GM12891 (cell line): ENCODE measurements around the gene FLT4.

ENCODE experiments used
- PAX5 ChIP-seq: IDR thresholded peaks from 2 replicates; pipeline ENCODE4 v1.6.1; 2011; ENCODE audit warnings: low read length, moderate library complexity, mild to moderate bottlenecking; ENCODE audit not compliant: insufficient read depth, severe bottlenecking
- POLR2A ChIP-seq: IDR thresholded peaks from 2 replicates; pipeline ENCODE4 v1.6.1; 2011; ENCODE audit warnings: low read depth, low read length, control low read depth
- POLR2AphosphoS5 ChIP-seq: IDR thresholded peaks from 2 replicates; pipeline ENCODE4 v1.6.1; 2011; ENCODE audit warnings: low read depth, low read length, control low read depth
- POU2F2 ChIP-seq: IDR thresholded peaks from 2 replicates; pipeline ENCODE4 v1.6.1; 2011; ENCODE audit warnings: low read depth, mild to moderate bottlenecking, control low read depth, low read length, moderate library complexity
- SPI1 ChIP-seq: IDR thresholded peaks from 2 replicates; pipeline ENCODE4 v1.6.1; 2011; ENCODE audit warnings: low read depth, low read length, control low read depth
- TAF1 ChIP-seq: IDR thresholded peaks from 2 replicates; pipeline ENCODE4 v1.6.1; 2011; ENCODE audit warnings: low read depth, low read length, control low read depth

DNA sequence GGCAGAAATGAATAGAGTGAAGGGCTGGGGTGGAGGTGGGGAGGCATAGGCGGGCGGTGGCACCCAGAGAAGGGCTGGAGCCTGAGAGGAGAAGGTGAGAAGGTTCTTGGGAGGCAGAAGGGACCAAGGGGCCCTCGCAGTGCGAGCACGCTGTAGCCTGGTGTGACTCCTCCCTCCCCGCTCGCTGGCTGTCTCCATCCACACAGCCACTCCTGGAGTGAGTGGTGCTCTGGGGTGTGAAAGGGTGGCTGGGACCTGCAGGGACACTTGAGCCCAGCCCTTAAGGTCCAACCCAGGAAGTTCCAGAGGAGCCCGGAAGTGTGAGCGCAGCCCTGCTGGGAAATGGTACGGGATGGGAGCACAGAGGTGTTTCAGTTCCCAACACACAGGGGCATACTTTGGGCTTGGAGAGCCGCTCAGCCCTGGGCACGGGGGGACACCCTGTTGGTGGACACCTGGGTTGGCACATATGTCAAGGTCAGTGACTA lies 48.8 kb downstream of the FLT4 start:
- TF ChIP-seq POLR2AphosphoS5 = no peak
- TF ChIP-seq POLR2A = no peak
- no peak for TF ChIP-seq SPI1
- no peak for TF ChIP-seq TAF1
- no peak for TF ChIP-seq POU2F2
- no peak for TF ChIP-seq PAX5
